ENCODE results near the gene XRCC4.

GRCh38 chr5:83368319-83368718 lies 291.0 kb downstream of the XRCC4 start:
- TF ChIP-seq CTCF (IDR thresholded peaks at IDR 0.05) (no peak), EZH2 (IDR thresholded peaks at IDR 0.05) (no peak)

Data from neural progenitor cell (in vitro differentiated cells).